Dendritic cell treated with granulocyte-macrophage colony-stimulating factor and Interleukin-4, amounts not matched to agents 40 ng/mL and 50 ng/mL, for 4 days (primary cell): ENCODE measurements around the gene MED25.

Experiments
- H3K27ac Mint-ChIP-seq: one replicate; pipeline ENCODE4 v1.8.0; 2022; ENCODE audit warnings: mild to moderate bottlenecking, mixed read lengths
- H3K27me3 Mint-ChIP-seq: one replicate; pipeline ENCODE4 v1.8.0; 2022; ENCODE audit warnings: mild to moderate bottlenecking, mixed read lengths
- H3K36me3 Mint-ChIP-seq: one replicate; pipeline ENCODE4 v1.8.0; 2022; ENCODE audit warnings: low read depth, mixed read lengths
- H3K4me1 Mint-ChIP-seq: one replicate; pipeline ENCODE4 v1.8.0; 2022; ENCODE audit warnings: low read depth, mixed read lengths
- H3K4me3 Mint-ChIP-seq: one replicate; pipeline ENCODE4 v1.8.0; 2022; ENCODE audit warnings: mild to moderate bottlenecking, moderate library complexity, mixed read lengths
- H3K9me3 Mint-ChIP-seq: one replicate; pipeline ENCODE4 v1.8.0; 2022; ENCODE audit warnings: mixed read lengths
- intact Hi-C: fragments of 100-400 bp; cut with micrococcal nuclease; formaldehyde crosslinking; loops from one replicate; pipeline ENCODE4 v1.15.0; 2022

Gene MED25

DNA sequence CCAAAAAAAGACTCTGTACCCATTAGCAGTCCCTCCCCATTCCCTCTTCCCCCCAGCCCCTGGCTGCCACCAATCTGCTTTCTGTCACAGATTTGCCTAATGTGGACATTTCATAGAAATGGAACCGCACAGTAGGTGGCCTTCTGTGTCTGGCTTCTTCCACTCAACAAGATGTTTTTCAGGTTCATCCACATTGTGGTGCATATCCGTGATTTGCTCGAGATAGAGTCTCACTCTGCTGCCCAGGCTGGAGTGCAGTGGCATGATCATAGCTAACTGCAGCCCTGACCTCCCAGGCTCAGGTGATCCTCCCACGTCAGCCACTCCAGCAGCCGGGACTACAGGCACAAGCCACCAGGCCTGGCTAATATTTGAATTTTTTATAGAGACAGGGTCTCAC is 30.3 kb upstream of the MED25 start:
- intact Hi-C loops = no loop called here
- no peaks in the 10 kb centered on the region for H3K9me3 Mint-ChIP-seq
- H3K4me1 Mint-ChIP-seq = peaks cover 29% of the 10 kb centered on the region
- H3K27me3 Mint-ChIP-seq = no peaks in the 10 kb centered on the region
- no peak overlapping the region for H3K4me3 Mint-ChIP-seq
- H3K27ac Mint-ChIP-seq = no peak overlapping the region
- H3K36me3 Mint-ChIP-seq = peaks cover 97% of the 10 kb centered on the region

DNA sequence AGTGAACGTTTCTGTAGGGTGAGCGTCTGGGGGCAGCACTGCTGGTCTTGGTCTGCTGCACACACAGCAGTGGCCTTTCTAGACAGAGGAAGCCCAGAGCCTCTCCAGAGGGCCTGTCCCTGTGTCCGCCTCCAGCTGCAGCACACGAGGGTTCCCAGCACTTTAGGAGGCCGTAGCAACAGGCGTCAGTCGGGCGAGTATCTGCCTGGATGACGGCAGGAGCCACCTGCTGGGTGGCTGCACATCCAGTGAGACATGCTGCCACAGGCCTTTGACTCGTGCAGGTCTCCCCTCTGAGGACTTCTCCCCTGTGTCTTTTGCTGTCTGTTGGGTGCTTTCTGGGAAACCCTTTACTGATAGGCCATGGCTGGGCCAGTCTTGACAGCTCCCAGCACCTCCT is 29.2 kb upstream of the MED25 start:
- Mint-ChIP-seq H3K4me1 (peaks cover 22% of the 10 kb centered on the region), H3K27me3 (no peaks in the 10 kb centered on the region), H3K27ac (no peak overlapping the region), H3K4me3 (no peak overlapping the region), H3K36me3 (peaks cover 97% of the 10 kb centered on the region), H3K9me3 (no peaks in the 10 kb centered on the region)
- intact Hi-C loops = no loop called here

GRCh38 chr19:49790866-49791265 is 27.2 kb upstream of the MED25 start:
- Mint-ChIP-seq H3K4me3 (no peak overlapping the region), H3K4me1 (peaks cover 14% of the 10 kb centered on the region), H3K36me3 (peaks cover 99% of the 10 kb centered on the region), H3K9me3 (no peaks in the 10 kb centered on the region), H3K27ac (no peak overlapping the region), H3K27me3 (no peaks in the 10 kb centered on the region)
- intact Hi-C loops = no loop called here

DNA sequence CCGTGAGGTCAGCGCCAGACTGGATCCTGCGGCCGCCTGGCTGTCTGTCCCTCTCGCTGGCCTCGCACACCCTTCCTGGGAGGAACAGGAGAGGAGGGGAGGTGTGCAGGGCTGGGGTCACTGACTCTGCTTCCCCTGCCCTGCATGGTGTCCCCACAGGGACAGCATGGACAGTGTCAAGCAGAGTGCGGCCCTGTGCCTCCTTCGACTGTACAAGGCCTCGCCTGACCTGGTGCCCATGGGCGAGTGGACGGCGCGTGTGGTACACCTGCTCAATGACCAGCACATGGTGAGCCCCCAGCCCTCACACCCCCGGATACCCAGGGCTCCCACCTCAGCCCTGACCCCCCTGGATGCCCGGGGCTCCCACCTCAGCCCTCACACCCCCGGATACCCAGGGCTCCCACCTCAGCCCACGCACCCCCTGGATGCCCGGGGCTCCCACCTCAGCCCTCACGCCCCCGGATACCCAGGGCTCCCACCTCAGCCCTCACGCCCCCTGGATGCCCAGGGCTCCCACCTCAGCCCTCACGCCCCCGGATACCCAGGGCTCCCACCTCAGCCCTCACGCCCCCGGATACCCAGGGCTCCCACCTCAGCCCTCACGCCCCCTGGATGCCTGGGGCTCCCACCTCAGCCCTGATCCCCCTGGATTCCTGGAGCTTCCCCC is 26.2 kb upstream of the MED25 start:
- Mint-ChIP-seq H3K4me1 (peaks cover 5% of the 10 kb centered on the region), H3K36me3 (peaks cover 99% of the 10 kb centered on the region)

DNA sequence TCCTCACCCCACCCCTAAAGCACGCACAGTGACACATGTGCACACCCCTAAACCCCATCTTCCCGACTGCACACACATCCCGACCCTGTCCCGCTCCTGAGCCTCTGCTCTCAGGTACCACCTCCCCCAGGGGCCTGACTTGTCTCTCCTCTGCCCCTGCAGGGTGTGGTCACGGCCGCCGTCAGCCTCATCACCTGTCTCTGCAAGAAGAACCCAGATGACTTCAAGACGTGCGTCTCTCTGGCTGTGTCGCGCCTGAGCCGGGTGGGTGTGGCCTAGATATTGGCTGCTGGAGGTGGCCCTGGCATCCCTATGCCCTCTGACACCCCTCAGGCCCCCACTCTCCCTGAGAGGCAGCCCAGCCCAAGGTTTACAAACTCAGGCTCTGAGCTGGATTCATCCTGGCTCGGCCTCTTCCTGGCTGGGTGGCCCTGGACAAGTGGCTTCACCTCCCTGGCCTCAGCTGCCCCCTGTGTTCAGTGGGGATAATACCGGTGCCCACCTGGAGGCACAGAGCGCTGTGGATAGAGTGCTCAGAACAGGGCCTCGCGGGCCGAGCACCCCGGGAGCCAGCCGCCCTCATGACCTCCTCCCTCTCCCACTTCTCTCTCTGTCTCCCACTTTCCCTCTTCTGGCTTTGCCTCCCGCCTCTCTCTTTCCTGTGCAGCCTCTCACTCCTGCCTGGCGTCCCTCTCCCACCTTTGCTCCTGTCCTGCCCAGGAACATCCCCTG is 25.1 kb upstream of the MED25 start:
- Mint-ChIP-seq H3K9me3 (no peaks in the 10 kb centered on the region), H3K4me3 (no peak overlapping the region), H3K27ac (no peak overlapping the region), H3K4me1 (peaks cover 5% of the 10 kb centered on the region), H3K36me3 (peaks cover 100% of the 10 kb centered on the region), H3K27me3 (no peaks in the 10 kb centered on the region)
- intact Hi-C loops = no loop called here

More for the DNA sequence above, 26.2 kb upstream of the MED25 start:
- no peak overlapping the region for H3K4me3 Mint-ChIP-seq
- no peak overlapping the region for H3K27ac Mint-ChIP-seq
- intact Hi-C loops = no loop called here
- H3K27me3 Mint-ChIP-seq = no peaks in the 10 kb centered on the region
- no peaks in the 10 kb centered on the region for H3K9me3 Mint-ChIP-seq

DNA sequence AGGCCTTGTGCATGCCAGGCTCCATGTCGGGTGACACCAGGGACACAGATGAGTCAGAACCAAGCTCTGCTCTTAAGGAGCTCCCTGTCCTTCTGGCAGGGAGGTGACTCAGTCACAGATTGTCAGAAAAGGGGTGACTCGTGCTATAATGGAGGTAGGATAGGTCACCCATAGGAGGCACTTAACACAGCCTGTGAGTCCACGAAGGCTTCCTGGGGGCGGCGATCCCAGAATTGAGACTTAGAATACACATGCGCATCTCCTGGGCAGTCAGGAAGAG is 24.6 kb upstream of the MED25 start:
- Mint-ChIP-seq H3K27me3 (no peaks in the 10 kb centered on the region), H3K27ac (no peak overlapping the region), H3K4me3 (no peak overlapping the region), H3K9me3 (no peaks in the 10 kb centered on the region), H3K4me1 (peaks cover 5% of the 10 kb centered on the region), H3K36me3 (peaks cover 100% of the 10 kb centered on the region)
- intact Hi-C loops = no loop called here

DNA sequence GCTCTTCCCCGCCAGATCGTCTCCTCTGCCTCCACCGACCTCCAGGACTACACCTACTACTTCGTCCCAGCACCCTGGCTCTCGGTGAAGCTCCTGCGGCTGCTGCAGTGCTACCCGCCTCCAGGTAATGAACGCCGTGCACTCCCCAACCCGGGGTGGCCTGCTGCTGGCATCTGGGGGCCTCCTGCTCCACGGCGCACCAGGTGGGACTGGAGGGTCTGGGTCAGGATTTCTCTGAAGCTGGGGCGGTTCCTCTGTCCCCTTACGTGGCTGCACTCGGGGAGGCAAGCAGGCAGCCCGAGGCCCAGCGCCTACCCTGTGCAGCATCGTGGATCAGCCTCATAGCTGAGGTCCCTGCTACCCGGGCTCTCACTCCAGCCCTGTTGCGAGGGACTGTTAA is 22.5 kb upstream of the MED25 start:
- H3K4me3 Mint-ChIP-seq = no peak overlapping the region
- H3K9me3 Mint-ChIP-seq = no peaks in the 10 kb centered on the region
- no peaks in the 10 kb centered on the region for H3K27me3 Mint-ChIP-seq
- peaks cover 100% of the 10 kb centered on the region for H3K36me3 Mint-ChIP-seq
- intact Hi-C loops = no loop called here
- H3K4me1 Mint-ChIP-seq = peaks cover 5% of the 10 kb centered on the region
- H3K27ac Mint-ChIP-seq = no peak overlapping the region

GRCh38 chr19:49798574-49798973 is 19.5 kb upstream of the MED25 start:
- Mint-ChIP-seq H3K27ac (no peak overlapping the region), H3K4me3 (no peak overlapping the region)

GRCh38 chr19:49799271-49799797 is 18.8 kb upstream of the MED25 start:
- H3K9me3 Mint-ChIP-seq = no peaks in the 10 kb centered on the region
- H3K27me3 Mint-ChIP-seq = no peaks in the 10 kb centered on the region
- H3K4me1 Mint-ChIP-seq = no peaks in the 10 kb centered on the region
- peaks cover 100% of the 10 kb centered on the region for H3K36me3 Mint-ChIP-seq
- no peak overlapping the region for H3K4me3 Mint-ChIP-seq
- intact Hi-C loops = no loop called here
- no peak overlapping the region for H3K27ac Mint-ChIP-seq

More at GRCh38 chr19:49798574-49798973, 19.5 kb upstream of the MED25 start:
- Mint-ChIP-seq H3K9me3 (no peaks in the 10 kb centered on the region), H3K27me3 (no peaks in the 10 kb centered on the region), H3K4me1 (no peaks in the 10 kb centered on the region), H3K36me3 (peaks cover 100% of the 10 kb centered on the region)
- intact Hi-C loops = no loop called here

DNA sequence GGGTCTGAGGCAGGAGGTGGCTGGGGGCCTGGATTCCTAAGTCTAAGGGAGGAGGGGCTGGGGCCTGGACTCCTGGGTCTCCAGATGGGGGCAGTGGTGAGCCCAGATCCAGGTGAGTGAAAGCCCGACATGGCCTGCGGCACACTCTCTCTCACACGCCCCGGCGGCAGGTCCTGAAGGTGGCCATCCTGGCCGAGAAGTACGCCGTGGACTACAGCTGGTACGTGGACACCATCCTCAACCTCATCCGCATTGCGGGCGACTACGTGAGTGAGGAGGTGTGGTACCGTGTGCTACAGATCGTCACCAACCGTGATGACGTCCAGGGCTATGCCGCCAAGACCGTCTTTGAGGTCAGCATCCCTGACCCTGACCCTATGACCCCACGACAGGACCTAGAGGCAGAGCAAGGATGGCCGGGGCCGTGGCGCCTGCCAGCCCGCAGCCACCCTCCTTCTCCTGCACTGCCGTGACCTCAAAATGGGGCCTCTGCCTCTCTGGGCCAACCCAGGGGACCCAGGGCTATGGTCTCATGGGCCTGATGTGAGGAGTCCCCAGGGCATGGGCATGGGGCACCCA is 18.2 kb upstream of the MED25 start:
- H3K27ac Mint-ChIP-seq = peak overlapping the region; percentile 58
- no peak overlapping the region for H3K4me3 Mint-ChIP-seq
- intact Hi-C loops = no loop called here
- H3K36me3 Mint-ChIP-seq = peaks cover 100% of the 10 kb centered on the region
- no peaks in the 10 kb centered on the region for H3K9me3 Mint-ChIP-seq
- H3K27me3 Mint-ChIP-seq = no peaks in the 10 kb centered on the region
- no peaks in the 10 kb centered on the region for H3K4me1 Mint-ChIP-seq

DNA sequence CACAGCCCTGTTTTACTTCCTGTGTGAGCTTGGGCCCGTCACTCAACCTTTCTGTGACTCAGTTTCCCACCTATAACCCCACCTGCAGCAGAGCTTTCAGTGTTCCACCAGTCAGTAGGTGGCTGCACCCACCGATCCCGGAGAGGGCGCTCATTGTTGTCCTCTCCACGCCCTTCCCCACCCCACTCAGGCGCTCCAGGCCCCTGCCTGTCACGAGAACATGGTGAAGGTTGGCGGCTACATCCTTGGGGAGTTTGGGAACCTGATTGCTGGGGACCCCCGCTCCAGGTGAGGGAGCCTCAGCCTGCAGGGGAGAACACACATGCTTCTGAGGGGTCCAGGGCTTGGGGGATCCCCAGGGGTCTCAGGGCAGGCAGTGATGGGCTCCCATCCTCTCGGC is 17.3 kb upstream of the MED25 start:
- Mint-ChIP-seq H3K9me3 (no peaks in the 10 kb centered on the region), H3K4me3 (no peak overlapping the region), H3K27me3 (no peaks in the 10 kb centered on the region), H3K27ac (peak overlapping the region; percentile 58), H3K36me3 (peaks cover 100% of the 10 kb centered on the region), H3K4me1 (no peaks in the 10 kb centered on the region)
- intact Hi-C loops = no loop called here

DNA sequence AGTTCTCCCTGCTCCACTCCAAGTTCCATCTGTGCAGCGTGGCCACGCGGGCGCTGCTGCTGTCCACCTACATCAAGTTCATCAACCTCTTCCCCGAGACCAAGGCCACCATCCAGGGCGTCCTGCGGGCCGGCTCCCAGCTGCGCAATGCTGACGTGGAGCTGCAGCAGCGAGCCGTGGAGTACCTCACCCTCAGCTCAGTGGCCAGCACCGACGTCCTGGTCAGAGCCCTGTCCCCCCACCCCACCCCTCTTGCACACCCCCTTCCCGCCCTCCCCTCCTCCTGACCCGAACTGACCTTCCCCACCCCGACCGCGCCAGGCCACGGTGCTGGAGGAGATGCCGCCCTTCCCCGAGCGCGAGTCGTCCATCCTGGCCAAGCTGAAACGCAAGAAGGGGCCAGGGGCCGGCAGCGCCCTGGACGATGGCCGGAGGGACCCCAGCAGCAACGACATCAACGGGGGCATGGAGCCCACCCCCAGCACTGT is 16.6 kb upstream of the MED25 start:
- peaks cover 6% of the 10 kb centered on the region for H3K4me1 Mint-ChIP-seq
- peaks cover 100% of the 10 kb centered on the region for H3K36me3 Mint-ChIP-seq
- H3K27me3 Mint-ChIP-seq = no peaks in the 10 kb centered on the region

DNA sequence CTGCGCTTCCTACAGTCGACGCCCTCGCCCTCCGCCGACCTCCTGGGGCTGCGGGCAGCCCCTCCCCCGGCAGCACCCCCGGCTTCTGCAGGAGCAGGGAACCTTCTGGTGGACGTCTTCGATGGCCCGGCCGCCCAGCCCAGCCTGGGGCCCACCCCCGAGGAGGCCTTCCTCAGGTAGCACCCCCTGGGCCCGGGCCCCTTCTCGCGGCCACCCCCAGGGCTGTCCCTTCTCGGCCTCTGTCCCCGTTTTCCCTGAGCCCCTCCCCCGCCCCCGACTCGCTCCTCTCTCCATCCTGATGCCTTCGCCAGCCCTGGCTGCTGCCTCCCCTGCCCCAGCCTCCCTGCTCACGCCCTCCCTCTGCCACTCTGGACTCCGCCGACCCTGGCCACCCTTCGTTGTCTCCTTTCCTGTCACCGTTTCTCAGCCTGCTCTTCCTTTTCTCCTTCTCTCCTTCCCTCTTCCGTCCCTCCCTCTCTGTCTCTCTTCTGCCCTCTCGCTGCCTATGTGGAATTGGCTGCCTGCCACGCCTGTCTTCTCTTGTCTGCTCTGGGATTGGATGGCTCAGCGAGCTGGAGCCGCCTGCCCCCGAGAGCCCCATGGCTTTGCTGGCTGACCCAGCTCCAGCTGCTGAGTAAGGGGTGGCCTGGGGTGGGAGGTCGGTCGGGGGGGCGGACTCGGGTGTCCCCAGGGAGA is 16.0 kb upstream of the MED25 start:
- peaks cover 10% of the 10 kb centered on the region for H3K4me1 Mint-ChIP-seq
- peaks cover 99% of the 10 kb centered on the region for H3K36me3 Mint-ChIP-seq
- no peaks in the 10 kb centered on the region for H3K27me3 Mint-ChIP-seq
- H3K27ac Mint-ChIP-seq = peak overlapping the region; percentile 55
- no peaks in the 10 kb centered on the region for H3K9me3 Mint-ChIP-seq
- intact Hi-C loops = no loop called here
- no peak overlapping the region for H3K4me3 Mint-ChIP-seq

More for the DNA sequence above, 16.6 kb upstream of the MED25 start:
- H3K4me3 Mint-ChIP-seq = no peak overlapping the region
- no peak overlapping the region for H3K27ac Mint-ChIP-seq
- no peaks in the 10 kb centered on the region for H3K9me3 Mint-ChIP-seq
- intact Hi-C loops = no loop called here
